ENCODE data around the gene SP3.

DNA sequence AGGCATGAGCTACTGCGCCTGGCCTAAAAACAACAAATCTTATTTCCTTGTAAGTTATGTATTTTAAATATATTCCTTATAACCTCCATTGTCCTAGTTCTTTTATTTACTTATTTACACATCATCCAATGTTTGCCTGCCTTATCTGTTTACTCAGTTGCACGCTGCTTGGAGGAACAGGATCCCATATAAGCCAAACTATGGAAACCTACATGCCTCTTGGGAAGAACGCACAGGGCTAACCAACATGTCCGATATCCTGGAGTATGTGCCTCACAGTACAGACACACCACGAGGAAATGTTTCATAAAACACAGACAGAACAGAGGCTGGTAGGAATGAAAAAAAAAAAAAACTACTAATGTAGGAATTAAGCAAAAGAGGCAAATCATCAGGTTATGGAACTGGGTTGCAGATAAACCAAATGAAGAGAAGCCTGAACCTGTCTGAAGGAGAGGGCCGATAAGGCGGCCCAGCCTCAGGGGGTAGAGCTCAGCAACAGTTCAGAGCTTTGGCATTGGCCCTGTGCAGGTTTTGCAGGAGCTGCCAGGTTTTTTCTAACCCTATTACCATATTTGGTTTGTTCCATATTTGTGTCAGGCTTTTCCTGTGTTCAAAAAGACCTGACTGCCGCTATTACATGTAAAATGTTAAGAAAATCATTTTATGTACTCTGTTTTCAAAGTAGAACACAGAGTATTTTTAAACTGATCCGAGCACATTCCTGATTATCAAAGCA, 19.9 kb upstream of the SP3 start:
- TF ChIP-seq, protein P1, sequence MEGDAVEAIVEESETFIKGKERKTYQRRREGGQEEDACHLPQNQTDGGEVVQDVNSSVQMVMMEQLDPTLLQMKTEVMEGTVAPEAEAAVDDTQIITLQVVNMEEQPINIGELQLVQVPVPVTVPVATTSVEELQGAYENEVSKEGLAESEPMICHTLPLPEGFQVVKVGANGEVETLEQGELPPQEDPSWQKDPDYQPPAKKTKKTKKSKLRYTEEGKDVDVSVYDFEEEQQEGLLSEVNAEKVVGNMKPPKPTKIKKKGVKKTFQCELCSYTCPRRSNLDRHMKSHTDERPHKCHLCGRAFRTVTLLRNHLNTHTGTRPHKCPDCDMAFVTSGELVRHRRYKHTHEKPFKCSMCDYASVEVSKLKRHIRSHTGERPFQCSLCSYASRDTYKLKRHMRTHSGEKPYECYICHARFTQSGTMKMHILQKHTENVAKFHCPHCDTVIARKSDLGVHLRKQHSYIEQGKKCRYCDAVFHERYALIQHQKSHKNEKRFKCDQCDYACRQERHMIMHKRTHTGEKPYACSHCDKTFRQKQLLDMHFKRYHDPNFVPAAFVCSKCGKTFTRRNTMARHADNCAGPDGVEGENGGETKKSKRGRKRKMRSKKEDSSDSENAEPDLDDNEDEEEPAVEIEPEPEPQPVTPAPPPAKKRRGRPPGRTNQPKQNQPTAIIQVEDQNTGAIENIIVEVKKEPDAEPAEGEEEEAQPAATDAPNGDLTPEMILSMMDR (IDR thresholded peaks at IDR 0.05), result no peak
- TF ChIP-seq POLR2A (IDR thresholded peaks at IDR 0.05; ENCODE audit: low read depth), result no peak
- TF ChIP-seq POLR2AphosphoS5 (IDR thresholded peaks at IDR 0.05), result no peak

Measured in esophagus muscularis mucosa (tissue), 3 donors.